Colonic mucosa (tissue), 4 donors: ENCODE results near the gene ERVW-1. TPM values are rescaled to one million over a fixed set of nuclear protein-coding genes. Genes with fewer than 3 reads are reported as not detected.
A peak's percentile ranks its signal among the peaks of the same experiment; 100 is the strongest.

Experiments used
- DNase-seq: peaks from one replicate; pipeline ENCODE4 v3.0.0-alpha.2; 2020
- H3K27ac ChIP-seq: fragments of 200-600 bp; one replicate; pipeline ENCODE4 v1.8.0; 2021
- H3K27me3 ChIP-seq: fragments of 200-600 bp; one replicate; pipeline ENCODE4 v1.8.0; 2021
- H3K36me3 ChIP-seq: fragments of 200-600 bp; one replicate; pipeline ENCODE4 v1.8.0; 2021
- H3K4me1 ChIP-seq: fragments of 200-600 bp; one replicate; pipeline ENCODE4 v1.8.0; 2021; ENCODE audit warnings: mild to moderate bottlenecking
- H3K4me3 ChIP-seq: fragments of 200-600 bp; one replicate; pipeline ENCODE4 v1.8.0; 2021
- H3K9ac ChIP-seq, 2 donors: one replicate each; pipeline ENCODE4 v1.7.0; 2013; ENCODE audit warnings: control low read depth in 2 of 2, low read depth in 2 of 2, low read length in 2 of 2
- H3K9me3 ChIP-seq: fragments of 200-600 bp; one replicate; pipeline ENCODE4 v1.8.0; 2021
- intact Hi-C: fragments of 100-400 bp; cut with DNase I; formaldehyde crosslinking; loops from one replicate; pipeline ENCODE4 v1.14.1; 2022
- total RNA-seq, 2 donors: library from RNA; stranded (reverse); fragmentation: NEBNext Ultra II Directional in 1 of 2; extraction: Animal tissue kit (Norgen Biotek cat#: 25700) in 1 of 2; gene quantifications; one replicate each; pipeline ENCODE4 v1.2.1, GENCODE V29; 2021
- TF ChIP-seq, protein P1 (sequence below): fragments of 200-600 bp; IDR thresholded peaks from one replicate; pipeline ENCODE4 v1.8.0; 2022; ENCODE audit warnings: antibody characterized with exemption, mild to moderate bottlenecking
- donor health status: healthy.
- donor health status: DM: no; HTN: no; CAD: no.
- donor health status: DM: no; HTN: no; CAD: no.

Gene ERVW-1
- total RNA-seq, 2 donors from 2014 or later: not detected

DNA sequence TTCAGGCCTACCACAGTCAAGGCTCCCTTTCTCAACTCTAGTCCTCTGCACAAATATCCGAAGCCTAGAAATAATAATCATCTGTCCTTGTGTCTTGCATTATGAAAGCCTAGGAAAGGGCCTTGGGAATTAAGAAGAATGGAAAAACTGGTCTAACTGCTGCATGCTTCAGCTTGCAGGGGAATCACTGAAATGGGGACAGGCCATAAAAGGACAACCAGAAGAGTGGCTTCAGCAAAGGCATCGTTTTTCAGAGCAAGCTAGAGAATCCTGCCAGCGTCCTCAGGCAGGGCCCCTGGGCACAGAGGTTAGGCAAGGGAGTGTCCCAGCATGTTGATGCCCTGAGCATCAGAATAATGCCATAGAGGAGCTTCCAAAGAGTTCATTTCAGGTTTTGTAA, 13.2 kb downstream of the ERVW-1 start:
- intact Hi-C loops: no loop called here
- TF ChIP-seq, protein P1, sequence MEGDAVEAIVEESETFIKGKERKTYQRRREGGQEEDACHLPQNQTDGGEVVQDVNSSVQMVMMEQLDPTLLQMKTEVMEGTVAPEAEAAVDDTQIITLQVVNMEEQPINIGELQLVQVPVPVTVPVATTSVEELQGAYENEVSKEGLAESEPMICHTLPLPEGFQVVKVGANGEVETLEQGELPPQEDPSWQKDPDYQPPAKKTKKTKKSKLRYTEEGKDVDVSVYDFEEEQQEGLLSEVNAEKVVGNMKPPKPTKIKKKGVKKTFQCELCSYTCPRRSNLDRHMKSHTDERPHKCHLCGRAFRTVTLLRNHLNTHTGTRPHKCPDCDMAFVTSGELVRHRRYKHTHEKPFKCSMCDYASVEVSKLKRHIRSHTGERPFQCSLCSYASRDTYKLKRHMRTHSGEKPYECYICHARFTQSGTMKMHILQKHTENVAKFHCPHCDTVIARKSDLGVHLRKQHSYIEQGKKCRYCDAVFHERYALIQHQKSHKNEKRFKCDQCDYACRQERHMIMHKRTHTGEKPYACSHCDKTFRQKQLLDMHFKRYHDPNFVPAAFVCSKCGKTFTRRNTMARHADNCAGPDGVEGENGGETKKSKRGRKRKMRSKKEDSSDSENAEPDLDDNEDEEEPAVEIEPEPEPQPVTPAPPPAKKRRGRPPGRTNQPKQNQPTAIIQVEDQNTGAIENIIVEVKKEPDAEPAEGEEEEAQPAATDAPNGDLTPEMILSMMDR: no peak
- H3K27ac ChIP-seq: no peak overlapping the region
- no peak overlapping the region for H3K4me3 ChIP-seq
- H3K4me1 ChIP-seq: no peaks in the 10 kb centered on the region
- DNase-seq: no peak
- no peaks in the 10 kb centered on the region for H3K27me3 ChIP-seq
- no peaks in the 10 kb centered on the region for H3K9me3 ChIP-seq
- H3K36me3 ChIP-seq: no peaks in the 10 kb centered on the region
- H3K9ac ChIP-seq: no peak overlapping the region

DNA sequence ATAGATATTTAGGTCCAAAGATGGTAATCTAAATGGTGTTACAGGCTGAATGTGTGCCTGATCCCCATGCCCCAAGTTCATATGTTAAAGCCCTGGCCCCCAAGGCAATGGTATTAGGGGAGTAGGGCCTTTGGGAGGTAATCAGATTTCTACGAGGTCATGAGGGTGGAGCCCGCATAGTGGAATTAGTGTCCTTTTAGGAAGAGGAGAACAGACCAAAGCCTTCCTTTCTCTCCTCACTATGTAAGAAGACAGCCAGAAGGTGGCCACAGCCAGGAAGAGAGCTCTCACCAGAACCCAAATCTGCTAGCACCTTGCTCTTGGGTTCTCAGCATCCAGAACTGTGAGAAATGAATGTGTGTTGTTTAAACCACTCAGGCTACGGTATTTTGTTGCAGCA, 15.2 kb downstream of the ERVW-1 start:
- H3K36me3 ChIP-seq: no peaks in the 10 kb centered on the region
- H3K4me1 ChIP-seq: no peaks in the 10 kb centered on the region
- H3K27ac ChIP-seq: no peak overlapping the region
- no peak overlapping the region for H3K9ac ChIP-seq
- H3K9me3 ChIP-seq: no peaks in the 10 kb centered on the region
- H3K4me3 ChIP-seq: no peak overlapping the region
- intact Hi-C loops: no loop called here
- no peak for DNase-seq
- H3K27me3 ChIP-seq: no peaks in the 10 kb centered on the region
- TF ChIP-seq, protein P1: no peak

DNA sequence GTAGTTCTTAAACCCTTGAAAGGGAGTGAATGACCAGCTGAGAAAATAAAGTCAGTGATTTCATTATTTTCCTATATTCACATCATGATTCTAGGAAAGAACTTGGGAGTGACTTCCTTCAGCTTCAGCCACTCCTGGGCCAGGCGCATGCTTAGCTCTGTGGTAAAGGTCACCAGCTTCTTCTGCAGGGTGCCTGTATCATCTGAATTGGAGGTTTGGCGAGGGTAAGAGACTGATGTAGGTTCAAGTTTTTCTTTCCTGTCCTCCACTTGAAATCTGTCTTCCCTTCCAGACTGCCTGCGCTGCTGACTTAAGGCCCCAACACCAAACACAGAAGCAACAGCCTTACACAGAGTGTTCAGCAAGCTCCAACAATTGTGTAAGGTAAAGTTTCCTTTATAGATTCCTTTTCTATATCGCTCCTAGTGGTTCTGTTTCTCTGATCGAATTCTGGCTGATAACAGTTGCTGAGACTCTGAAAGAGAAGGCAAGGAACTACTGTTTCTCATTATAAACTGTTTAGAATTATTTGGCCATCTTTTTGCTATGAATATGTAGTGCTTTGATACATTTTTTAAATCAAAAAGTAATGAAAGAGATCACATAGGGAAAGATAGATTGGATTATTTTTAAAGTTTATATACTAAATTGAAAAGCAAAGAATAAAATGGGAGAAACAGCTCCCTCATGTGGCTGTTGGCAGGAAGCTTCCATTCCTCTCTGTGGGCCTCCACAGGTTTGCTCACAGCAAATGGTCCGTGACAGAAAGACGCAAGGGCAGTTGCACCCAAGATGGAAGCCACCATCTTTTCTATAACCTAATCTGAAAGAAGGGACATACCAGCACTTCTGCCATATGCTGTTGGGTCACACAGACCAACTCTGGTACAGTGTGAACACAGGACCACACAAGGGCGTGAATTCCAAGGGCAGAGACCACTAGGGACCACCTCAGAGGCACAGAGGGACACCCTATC, 16.4 kb downstream of the ERVW-1 start:
- Histone ChIP-seq H3K9me3 (no peaks in the 10 kb centered on the region), H3K36me3 (peaks cover 6% of the 10 kb centered on the region), H3K4me1 (no peaks in the 10 kb centered on the region), H3K27ac (no peak overlapping the region), H3K9ac (no peak overlapping the region), H3K4me3 (no peak overlapping the region), H3K27me3 (no peaks in the 10 kb centered on the region)
- TF ChIP-seq, protein P1: peak; percentile 53
- DNase-seq: peak; percentile 28
- intact Hi-C loops: no loop called here

DNA sequence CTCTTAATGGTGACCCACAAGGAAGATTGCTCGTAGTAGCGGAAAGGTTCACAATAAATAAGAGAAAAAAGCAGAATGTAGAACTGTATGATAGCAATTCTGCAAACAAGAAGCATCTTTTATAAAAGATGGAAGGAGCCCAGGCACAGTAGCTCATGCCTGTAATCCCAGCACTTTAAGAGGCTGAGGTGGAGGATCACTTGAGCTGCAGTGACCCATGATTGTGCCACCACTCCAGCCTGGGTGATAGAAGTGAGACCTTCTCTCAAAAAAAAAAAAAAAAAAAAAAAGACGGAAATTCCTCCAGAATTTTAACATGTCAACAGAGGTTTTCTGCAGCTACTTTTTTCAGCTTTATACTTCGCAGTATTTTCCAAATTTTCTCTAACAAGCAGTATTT, 17.2 kb downstream of the ERVW-1 start:
- H3K9ac ChIP-seq: no peak overlapping the region
- no peaks in the 10 kb centered on the region for H3K4me1 ChIP-seq
- peaks cover 13% of the 10 kb centered on the region for H3K36me3 ChIP-seq
- intact Hi-C loops: no loop called here
- TF ChIP-seq, protein P1: no peak
- DNase-seq: no peak
- H3K4me3 ChIP-seq: no peak overlapping the region
- no peak overlapping the region for H3K27ac ChIP-seq
- no peaks in the 10 kb centered on the region for H3K27me3 ChIP-seq
- H3K9me3 ChIP-seq: no peaks in the 10 kb centered on the region

DNA sequence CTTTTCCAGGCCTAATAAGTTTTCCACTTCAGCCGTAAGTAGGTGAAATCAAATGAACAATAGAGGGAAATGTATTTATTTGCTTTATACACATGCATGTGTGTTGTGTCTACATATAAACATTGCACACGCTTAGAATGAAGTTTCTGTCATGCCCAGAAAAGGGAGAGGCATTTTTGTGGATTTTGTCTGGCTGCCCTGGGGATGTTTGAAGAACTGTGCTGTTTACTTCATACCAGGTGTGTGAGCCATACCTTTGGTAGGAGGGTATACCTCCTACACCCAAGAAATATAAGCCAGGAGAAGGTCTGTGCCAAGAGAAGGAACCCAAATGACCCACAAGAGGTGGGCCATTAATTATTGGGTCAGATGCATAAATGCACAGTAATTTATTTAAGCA, 17.6 kb downstream of the ERVW-1 start:
- intact Hi-C loops: no loop called here
- no peaks in the 10 kb centered on the region for H3K4me1 ChIP-seq
- H3K27ac ChIP-seq: no peak overlapping the region
- TF ChIP-seq, protein P1: no peak
- H3K36me3 ChIP-seq: peaks cover 17% of the 10 kb centered on the region
- no peak for DNase-seq
- no peaks in the 10 kb centered on the region for H3K27me3 ChIP-seq
- no peak overlapping the region for H3K4me3 ChIP-seq
- H3K9ac ChIP-seq: no peak overlapping the region
- no peaks in the 10 kb centered on the region for H3K9me3 ChIP-seq
